ENCODE measurements around the gene ATRNL1. TPM values are rescaled to one million over a fixed set of nuclear protein-coding genes. Genes with fewer than 3 reads are reported as not detected.

Gene ATRNL1
- total RNA-seq, 2 experiments from 2014 or later = not detected

- no peaks in the 10 kb centered on the region for H3K9me2 ChIP-seq (ENCODE audit: insufficient read depth, low read length)
- no peak for DNase-seq (ENCODE audit: low spot score)
- no peak for TF ChIP-seq CTCF (conservative IDR thresholded peaks at IDR 0.05; ENCODE audit: low read length)
- TF ChIP-seq EZH2phosphoT487 (IDR thresholded peaks at IDR 0.05; ENCODE audit: borderline replicate concordance, low read depth, low read length) = no peak
- no peak overlapping the region for H3K4me2 ChIP-seq (ENCODE audit: low read length)
- no peak overlapping the region for H3K27ac ChIP-seq (ENCODE audit: low read depth, low read length, poor library complexity, severe bottlenecking)
- no peaks in the 10 kb centered on the region for H4K20me1 ChIP-seq (ENCODE audit: insufficient read depth, low read length)
- no peak overlapping the region for H2AFZ ChIP-seq (ENCODE audit: low read length)
- no peaks in the 10 kb centered on the region for H3K4me1 ChIP-seq (ENCODE audit: insufficient read depth, low read length, poor library complexity, severe bottlenecking)
- no peaks in the 10 kb centered on the region for H3K79me2 ChIP-seq (ENCODE audit: insufficient read depth, low read depth, low read length)
- BruUV-seq (replicated peaks) = no TSS peak
- no peaks in the 10 kb centered on the region for H3K9me3 ChIP-seq (ENCODE audit: low read length)
- no peak overlapping the region for H3K4me3 ChIP-seq (ENCODE audit: low read depth, low read length, poor library complexity, severe bottlenecking)
- H3K36me3 ChIP-seq (ENCODE audit: insufficient read depth, low read length) = no peaks in the 10 kb centered on the region
- POLR2A ChIA-PET = interaction anchor here (0.6 to 1.4 kb wide), 3 partner anchors 10 to 656 kb away, joined by 3 to 4 read pairs (median 3); no protein-coding TSS in a partner anchor
- intact Hi-C loops (cut with micrococcal nuclease; ENCODE audit: unreplicated experiment) = no loop called here
- CTCF ChIA-PET (ENCODE audit: unreplicated experiment) = no interaction called here
Observed at GRCh38 chr10:115073796-115074195, 19.4 kb upstream of the ATRNL1 start.

- no peak for DNase-seq (ENCODE audit: low spot score)
- intact Hi-C loops (cut with micrococcal nuclease; ENCODE audit: unreplicated experiment) = no loop called here
- Histone ChIP-seq H3K4me1 (ENCODE audit: insufficient read depth, low read length, poor library complexity, severe bottlenecking) (no peaks in the 10 kb centered on the region), H3K9me3 (ENCODE audit: low read length) (no peaks in the 10 kb centered on the region), H3K4me2 (ENCODE audit: low read length) (no peak overlapping the region), H3K79me2 (ENCODE audit: insufficient read depth, low read depth, low read length) (no peaks in the 10 kb centered on the region), H3K4me3 (ENCODE audit: low read depth, low read length, poor library complexity, severe bottlenecking) (no peak overlapping the region), H3K36me3 (ENCODE audit: insufficient read depth, low read length) (no peaks in the 10 kb centered on the region), H3K27ac (ENCODE audit: low read depth, low read length, poor library complexity, severe bottlenecking) (no peak overlapping the region), H4K20me1 (ENCODE audit: insufficient read depth, low read length) (no peaks in the 10 kb centered on the region), H2AFZ (ENCODE audit: low read length) (no peak overlapping the region), H3K9me2 (ENCODE audit: insufficient read depth, low read length) (no peaks in the 10 kb centered on the region)
- TF ChIP-seq CTCF (conservative IDR thresholded peaks at IDR 0.05; ENCODE audit: low read length) (no peak), EZH2phosphoT487 (IDR thresholded peaks at IDR 0.05; ENCODE audit: borderline replicate concordance, low read depth, low read length) (no peak)
- BruUV-seq (replicated peaks) = no TSS peak
- ChIA-PET POLR2A (no interaction called here), CTCF (ENCODE audit: unreplicated experiment) (no interaction called here)
Observed at GRCh38 chr10:115082506-115082905, 10.7 kb upstream of the ATRNL1 start.

- no TSS peak for BruUV-seq (replicated peaks)
- CTCF ChIA-PET (ENCODE audit: unreplicated experiment) = no interaction called here
- no peak for TF ChIP-seq CTCF (conservative IDR thresholded peaks at IDR 0.05; ENCODE audit: low read length)
- no peak for TF ChIP-seq EZH2phosphoT487 (IDR thresholded peaks at IDR 0.05; ENCODE audit: borderline replicate concordance, low read depth, low read length)
- Histone ChIP-seq H3K9me2 (ENCODE audit: insufficient read depth, low read length) (no peaks in the 10 kb centered on the region), H3K4me2 (ENCODE audit: low read length) (no peak overlapping the region), H3K36me3 (ENCODE audit: insufficient read depth, low read length) (no peaks in the 10 kb centered on the region), H3K27ac (ENCODE audit: low read depth, low read length, poor library complexity, severe bottlenecking) (no peak overlapping the region), H3K4me1 (ENCODE audit: insufficient read depth, low read length, poor library complexity, severe bottlenecking) (no peaks in the 10 kb centered on the region), H3K9me3 (ENCODE audit: low read length) (no peaks in the 10 kb centered on the region), H3K4me3 (ENCODE audit: low read depth, low read length, poor library complexity, severe bottlenecking) (no peak overlapping the region), H3K79me2 (ENCODE audit: insufficient read depth, low read depth, low read length) (no peaks in the 10 kb centered on the region), H4K20me1 (ENCODE audit: insufficient read depth, low read length) (no peaks in the 10 kb centered on the region), H2AFZ (ENCODE audit: low read length) (no peak overlapping the region)
- intact Hi-C loops (cut with micrococcal nuclease; ENCODE audit: unreplicated experiment) = no loop called here
- POLR2A ChIA-PET = interaction anchor here (0.5 to 0.7 kb wide), 3 partner anchors 10 to 706 kb away, joined by 3 to 4 read pairs (median 3); no protein-coding TSS in a partner anchor
- DNase-seq (ENCODE audit: low spot score) = no peak
Observed at GRCh38 chr10:115084277-115084850, 8.8 kb upstream of the ATRNL1 start.
